ENCODE data around the gene HNRNPU.
A peak's percentile ranks its signal among the peaks of the same experiment; 100 is the strongest.

Gene HNRNPU

DNA sequence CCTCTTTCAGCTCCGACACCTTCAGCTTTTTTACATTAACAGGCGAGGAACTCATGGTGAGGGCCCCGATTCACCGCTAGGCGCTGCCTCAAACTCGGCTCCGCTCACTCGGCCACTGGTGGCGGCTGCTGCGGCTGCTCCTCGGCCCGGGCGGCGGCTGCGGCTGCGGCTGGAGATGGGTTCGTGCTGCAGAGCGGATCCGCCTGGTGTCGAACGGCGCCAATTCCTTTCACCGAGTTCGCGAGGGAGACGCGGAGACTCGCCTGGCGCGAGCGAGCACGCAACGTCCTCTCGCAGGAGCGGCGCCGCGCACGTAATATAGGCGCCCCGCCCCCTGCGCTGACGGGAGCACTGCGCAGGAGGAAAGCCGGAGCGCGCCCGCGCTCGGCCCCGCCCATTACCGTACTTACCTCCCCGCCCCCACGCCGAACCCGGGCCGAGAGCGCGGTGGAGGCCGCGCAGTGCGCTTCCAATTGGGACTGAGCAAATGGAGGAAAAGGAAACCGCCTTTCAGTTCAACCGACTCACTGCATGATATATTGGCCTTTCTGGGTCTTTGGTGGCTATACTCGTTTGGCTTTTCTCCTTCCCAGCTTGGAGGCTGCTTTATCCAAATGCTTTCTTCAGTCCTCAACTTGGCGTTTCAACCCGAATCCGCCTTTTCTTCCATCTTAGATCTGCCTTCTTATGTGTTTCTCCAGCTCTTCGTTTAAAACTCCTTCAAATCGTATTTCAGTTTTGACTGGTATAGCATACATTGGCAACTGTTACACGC, at the start of gene HNRNPU:
TSS of gene HNRNPU (minus strand) at position 291 of the 775 bp plus-strand sequence. CDS start at position 55, 236 bp downstream.
- DNase-seq: peak; percentile 97

GRCh38 chr1:244913806-244914205, 49.5 kb upstream of the HNRNPU start:
- DNase-seq: no peak

GRCh38 chr1:244904119-244904518, 39.8 kb upstream of the HNRNPU start:
- no peak for DNase-seq

- no peak for DNase-seq
Measured at GRCh38 chr1:244901400-244902015, 37.2 kb upstream of the HNRNPU start.

- no peak for DNase-seq
Measured at GRCh38 chr1:244897476-244898254, 33.3 kb upstream of the HNRNPU start.

DNA sequence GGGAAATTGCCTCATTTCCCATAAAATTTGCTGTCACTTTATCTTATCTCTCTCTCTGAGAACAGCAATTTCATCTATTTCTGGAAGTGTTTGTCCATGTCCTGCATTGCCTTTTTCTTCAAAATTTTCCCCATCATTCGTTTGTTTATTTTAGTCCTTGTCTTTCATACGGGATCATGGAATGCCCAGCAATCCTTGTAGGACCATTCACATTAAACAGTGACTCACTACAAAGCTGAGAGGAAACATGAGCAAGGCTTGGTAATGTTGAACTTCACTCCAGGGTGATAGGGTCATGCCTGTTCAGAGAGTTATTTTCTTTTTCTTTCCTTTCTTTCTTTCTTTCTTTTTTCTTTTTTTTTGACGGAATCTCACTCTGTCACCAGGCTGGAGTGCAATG, 32.2 kb upstream of the HNRNPU start:
- DNase-seq: peak; percentile 51

- DNase-seq: no peak
Measured at GRCh38 chr1:244893836-244894235, 29.5 kb upstream of the HNRNPU start.

- no peak for DNase-seq
Measured at GRCh38 chr1:244887281-244887680, 22.9 kb upstream of the HNRNPU start.

DNA sequence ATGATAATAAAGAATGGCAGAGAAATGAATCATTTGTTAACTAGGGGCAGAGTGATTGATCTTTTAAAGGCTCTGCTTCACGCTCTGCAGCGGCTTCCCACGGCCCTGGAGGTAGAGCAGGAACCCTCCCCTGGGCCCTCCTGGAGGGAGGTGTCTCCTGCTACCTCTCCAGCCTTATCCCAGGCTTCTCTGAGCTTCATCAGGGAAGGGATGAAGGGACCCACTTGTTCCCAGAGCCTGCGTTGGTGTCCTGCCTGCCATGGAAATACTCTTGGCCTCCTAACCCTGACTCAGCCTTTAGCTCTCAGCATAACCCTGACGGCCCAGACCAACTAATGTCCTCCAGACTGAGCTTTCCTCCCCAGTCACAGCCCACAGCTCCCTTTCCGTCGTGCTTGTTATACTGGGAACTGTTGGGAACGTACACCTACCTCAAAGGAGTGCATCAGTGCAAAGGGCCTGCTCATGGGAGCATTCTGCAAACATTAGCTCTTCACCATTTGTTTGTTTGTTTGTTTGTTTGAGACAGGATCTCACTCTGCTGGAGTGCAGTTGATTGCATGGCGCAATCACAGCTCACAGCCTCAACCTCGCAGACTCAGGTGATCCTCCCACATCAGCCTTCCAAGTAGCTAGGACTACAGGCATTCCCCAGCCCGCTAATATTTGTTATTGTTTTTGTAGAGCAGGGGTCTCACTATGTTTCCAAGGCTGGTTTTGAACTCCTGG, 17.4 kb upstream of the HNRNPU start:
- no peak for DNase-seq

DNA sequence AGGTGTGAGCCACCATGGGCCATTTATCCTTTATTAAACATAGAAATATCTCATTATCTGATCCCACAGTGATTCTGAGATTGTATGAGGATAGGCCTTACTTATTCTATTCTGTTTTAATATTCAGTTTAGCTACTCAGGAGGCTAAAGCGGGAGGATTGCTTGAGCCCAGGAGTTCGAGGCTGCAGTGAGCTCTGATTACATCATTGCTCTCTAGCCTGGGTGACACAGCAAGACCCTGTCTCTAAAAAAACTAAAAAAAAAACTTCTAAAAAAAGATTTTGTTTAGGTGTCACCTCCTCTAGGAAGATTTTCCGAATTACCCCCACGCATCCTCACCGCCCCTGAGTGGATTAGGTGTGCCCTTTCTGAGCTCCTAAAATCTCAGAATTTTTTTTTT, 14.3 kb upstream of the HNRNPU start:
- no peak for DNase-seq

- DNase-seq: no peak
Measured at GRCh38 chr1:244876228-244876910, 12.0 kb upstream of the HNRNPU start.

GRCh38 chr1:244874974-244875579, 10.7 kb upstream of the HNRNPU start:
- no peak for DNase-seq

- no peak for DNase-seq
Measured at GRCh38 chr1:244869950-244870349, 5.6 kb upstream of the HNRNPU start.

DNA sequence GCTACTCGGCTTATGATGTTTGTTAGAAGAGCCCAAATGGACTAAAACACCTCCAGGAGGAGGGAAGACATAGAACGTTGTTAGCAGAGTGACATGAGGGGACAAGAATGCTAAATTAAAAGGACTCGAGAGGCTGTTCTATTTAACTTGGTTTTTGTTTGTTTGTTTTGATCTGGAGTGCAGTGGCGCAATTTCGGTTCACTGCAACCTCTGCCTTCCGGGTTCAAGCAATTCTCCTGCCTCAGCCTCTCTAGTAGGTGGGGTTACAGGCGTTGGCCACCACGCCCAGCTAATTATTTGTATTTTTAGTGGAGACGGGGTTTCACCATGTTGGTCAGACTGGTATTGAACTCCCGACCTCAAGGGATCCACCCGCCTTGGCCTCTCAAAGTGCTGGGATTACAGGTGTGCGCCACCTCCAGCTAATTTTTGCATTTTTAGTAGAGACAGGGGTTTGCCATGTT, 5.1 kb upstream of the HNRNPU start:
- no peak for DNase-seq

- no peak for DNase-seq
Measured at GRCh38 chr1:244868484-244869363, 4.4 kb upstream of the HNRNPU start.

DNA sequence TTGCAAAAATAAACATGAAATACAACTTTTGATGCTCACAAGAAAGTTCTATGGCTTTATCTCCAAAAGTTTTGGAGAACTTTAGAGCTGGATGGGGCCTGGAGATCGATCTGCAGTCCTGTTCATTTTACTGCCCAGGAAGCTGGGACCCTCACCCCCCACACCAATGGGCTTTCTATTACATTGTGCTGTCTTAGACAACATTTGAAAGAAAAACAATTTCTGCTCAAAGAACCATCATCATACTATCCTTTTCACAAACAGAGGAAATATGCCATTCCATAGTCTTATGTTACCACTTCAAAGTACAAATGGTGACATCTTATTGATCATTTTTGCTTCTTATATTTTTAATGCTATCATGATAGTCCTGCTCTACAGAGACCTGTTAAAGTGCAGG, 2.0 kb upstream of the HNRNPU start:
- DNase-seq: no peak

DNA sequence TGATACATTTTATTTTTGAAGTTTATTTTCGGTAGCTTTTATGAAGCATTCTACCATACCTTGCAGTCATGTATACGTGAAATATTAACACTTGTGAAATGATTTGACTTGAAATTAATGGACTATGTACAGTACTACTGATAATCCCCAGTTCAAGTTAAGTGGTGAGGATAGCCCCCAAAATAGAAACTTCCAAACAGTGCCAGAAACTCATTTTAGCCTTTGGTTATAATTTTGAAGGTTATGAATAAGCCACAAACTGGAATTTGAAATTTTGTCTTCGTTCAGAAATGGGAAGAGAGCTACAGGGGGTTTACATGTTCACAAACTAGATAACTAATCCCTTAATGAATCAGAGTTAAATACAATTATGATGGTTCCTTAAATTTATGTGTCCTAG, 1.5 kb upstream of the HNRNPU start:
- no peak for DNase-seq

GRCh38 chr1:244865028-244865371, 657 bp upstream of the HNRNPU start:
- peak; percentile 11 for DNase-seq

DNA sequence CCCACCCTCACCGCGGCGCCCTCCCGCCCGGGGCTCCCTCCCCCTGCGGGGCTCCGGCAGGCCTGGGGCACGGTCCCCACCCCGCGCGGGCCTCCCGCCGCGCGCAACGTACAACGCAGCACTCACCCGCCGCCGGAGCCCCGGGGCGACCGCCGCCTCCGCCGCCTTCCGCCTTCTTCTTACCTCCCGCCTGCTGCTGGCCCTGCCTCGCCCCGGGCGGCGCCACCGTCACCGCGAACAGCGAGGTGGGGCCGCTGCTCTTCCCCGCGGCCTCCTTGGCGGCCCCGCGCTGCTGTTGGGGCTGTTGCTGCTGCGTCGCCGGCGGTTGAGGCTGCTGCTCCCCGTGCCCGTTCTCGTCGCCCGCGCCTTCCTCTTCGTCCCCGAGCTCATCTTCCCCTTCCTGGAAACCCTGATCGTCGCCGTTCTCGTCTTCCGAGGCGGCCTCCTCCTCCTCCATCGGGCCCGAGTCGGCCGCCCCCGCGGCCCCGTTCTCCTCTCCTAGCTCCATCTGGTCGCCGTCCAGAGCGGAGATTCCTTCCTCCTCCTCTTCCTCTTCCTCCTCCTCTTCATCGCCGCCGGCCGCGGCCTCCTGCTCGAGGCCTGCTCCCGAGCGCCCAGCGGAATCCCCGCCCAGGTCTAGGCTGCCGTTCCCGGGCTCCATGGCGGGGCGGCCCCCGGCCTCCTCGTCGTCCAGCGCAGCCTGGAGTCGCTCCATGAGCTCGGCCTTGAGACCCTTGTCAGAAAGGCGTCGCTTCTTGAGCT, 671 bp downstream of the HNRNPU start:
- DNase-seq: peak; percentile 6

All from NCI-H226 (cell line).